ENCODE measurements around the gene SMDT1.
A peak's percentile ranks its signal among the peaks of the same experiment; 100 is the strongest.

Gene SMDT1, protein sequence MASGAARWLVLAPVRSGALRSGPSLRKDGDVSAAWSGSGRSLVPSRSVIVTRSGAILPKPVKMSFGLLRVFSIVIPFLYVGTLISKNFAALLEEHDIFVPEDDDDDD

DNA sequence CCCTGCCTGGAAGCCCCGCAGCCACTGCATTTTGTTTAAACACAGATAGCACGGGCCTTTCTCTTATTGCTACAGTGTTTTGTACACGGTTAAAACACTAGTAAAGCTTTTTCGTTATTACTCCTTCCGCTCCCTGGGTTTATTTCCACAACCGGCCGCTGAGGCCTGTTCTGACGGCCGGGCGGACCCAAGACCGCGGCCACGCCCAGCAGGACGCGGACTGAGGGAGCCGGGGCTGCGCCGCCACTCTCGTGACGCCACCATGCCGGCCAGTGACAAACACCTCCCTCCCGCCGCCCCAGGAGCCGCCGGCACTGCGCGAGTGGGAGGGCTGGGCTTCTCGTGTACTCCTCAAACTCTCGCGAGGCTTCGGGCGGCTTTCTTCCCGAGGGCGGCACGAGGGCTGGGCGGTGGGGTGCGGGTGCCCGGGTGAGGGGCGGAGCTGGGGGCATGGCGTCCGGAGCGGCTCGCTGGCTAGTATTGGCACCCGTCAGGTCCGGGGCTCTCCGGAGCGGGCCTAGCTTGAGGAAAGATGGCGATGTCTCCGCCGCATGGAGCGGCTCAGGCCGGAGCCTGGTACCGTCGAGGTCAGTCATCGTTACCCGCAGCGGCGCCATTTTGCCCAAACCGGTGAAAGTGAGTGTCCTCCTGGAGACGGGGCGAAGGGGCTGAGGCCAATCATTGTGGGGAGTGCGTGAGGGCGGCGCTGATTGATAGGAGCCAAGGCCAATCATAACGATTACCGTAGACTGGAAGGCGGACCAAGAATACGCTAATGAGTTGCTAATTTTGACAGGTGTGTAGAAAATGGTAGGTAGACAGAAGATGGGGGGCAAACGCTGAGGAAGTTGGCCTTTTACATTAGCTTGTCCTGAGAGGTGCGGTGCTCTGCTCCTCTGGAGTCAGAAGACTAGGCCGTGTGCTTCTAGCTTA lies at the start of gene SMDT1:
Gene SMDT1 (plus strand): TSS at position 382 of the 933 bp plus-strand sequence. CDS start 69 bp downstream, at position 451.
- peak; percentile 96 for DNase-seq (ENCODE audit: low read depth in 2 of 2)

DNA sequence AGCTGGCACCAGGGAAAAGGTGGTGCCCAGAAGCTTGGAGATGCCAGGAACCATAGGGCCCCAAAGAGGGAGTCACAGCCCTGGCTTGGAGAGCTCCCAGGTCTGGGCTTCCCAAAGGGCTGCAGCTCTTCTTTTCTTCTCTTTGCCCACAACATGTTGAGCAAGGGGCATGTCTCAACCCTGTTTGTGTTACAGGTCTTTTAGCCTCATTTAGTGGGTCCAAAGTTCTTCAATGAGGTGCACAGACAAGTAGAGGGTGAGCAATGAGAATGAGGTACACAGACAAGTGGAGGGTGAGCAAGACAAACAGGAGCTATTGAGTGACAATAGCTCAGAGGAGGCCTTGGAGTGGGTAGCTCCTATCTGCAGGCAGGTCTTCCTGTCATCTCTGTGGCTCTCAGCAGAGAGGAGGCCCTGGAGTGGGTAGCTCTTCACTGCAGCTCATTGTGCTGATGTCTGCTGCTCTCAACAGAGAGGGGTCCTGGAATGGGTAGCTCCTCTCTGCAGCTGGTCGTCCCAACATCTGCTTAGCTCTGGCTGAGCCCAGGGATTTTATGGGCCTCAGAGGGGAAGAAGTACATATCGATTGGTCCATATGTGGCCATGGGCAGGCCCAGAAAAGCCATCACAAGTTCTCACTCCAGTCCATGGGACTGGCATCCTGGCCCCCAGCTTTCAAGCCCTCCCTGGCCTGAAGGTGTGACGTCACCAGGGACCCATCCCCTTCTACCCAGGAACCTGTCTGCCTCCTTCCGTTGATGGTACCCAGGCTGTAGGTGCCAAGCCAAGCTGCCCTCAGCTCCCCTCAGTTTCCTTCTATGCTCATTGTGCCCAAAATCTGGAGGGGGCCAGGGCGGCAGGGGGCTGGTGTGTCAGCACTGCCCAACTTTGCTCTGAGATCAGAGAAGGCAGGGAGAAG lies 46.0 kb upstream of the SMDT1 start:
- no peak for DNase-seq (ENCODE audit: low read depth in 2 of 2)

DNA sequence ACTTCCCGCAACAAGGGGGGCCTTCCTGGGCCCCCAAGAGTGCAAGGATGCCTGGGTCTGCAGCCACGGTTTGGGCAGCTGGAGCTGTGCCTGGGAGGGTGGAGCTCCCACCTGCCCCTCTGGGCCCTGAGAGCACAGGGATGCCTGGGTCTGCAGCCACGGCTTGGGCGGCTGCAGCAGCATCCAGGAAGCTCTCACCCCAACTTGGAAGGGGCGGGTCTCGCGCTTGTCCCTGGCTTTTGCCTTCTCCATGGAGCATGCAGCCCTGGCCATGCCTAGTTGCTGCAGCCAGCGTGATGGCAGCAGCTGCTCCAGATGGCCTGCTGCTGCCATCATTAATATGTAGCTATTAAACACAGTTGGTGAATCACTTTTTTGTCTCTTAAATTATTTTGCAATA lies 44.2 kb upstream of the SMDT1 start:
- DNase-seq (ENCODE audit: low read depth in 2 of 2), result no peak

DNA sequence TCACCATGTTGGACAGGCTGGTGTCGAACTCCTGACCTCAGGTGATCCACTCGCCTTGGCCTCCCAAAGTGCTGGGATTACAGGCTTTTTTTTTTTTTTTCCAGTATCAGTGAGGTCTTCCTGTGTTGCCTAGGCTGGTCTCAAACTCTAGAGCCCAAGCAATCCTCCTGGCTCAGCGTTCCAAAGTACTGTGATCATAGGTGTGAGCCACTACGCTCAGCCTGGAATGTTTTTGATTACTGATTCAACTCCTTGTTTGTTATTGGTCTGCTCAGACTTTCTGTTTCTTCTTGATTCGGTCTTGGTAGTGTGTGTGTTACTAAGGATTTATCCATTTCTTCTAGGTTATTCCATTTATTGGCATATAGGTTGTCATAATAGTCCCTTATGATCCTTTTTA lies 40.2 kb upstream of the SMDT1 start:
- no peak for DNase-seq (ENCODE audit: low read depth in 2 of 2)

DNA sequence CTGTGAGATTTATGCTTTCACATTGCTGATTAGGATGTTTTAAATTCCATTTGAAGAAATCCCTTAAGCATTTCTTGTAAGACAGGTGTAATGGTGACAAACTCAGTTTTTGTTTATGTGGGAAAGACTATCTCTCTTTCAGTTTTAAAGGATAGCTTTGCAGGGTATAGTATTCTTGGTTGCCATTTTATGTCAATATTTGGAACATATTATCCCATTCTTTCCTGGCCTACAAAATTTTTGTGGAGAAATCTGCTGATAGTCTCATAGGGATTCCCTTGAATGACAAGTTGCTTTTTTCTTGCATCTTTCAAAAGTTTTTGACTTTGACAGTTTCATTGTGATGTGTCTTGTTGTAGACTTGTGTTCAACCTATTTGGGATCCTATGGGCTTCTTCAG lies 37.7 kb upstream of the SMDT1 start:
- DNase-seq (ENCODE audit: low read depth in 2 of 2), result no peak

DNA sequence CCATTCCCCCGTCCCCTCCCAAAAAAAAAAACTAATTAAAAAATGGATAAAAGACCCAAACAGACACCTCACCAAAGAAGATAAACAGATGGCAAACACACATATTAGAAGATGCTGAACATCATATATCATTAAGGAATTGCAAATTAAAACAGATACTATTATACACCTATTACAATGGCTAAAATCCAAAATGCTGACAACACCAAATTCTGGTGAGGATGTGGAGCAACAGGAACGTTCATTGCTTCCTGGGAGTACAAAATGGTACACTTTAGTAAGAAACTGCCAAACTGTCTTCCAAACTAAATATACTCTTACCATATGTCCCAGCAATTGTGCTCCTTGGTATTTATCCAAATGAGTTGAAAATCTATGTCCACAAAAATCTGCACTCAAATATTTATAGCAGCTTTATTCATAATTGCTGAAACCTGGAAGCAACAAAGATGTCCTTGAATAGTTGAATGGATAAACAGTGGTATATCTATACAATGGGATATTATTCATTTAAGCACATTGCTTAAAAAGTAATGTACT lies 28.8 kb upstream of the SMDT1 start:
- DNase-seq (ENCODE audit: low read depth in 2 of 2), result no peak

DNA sequence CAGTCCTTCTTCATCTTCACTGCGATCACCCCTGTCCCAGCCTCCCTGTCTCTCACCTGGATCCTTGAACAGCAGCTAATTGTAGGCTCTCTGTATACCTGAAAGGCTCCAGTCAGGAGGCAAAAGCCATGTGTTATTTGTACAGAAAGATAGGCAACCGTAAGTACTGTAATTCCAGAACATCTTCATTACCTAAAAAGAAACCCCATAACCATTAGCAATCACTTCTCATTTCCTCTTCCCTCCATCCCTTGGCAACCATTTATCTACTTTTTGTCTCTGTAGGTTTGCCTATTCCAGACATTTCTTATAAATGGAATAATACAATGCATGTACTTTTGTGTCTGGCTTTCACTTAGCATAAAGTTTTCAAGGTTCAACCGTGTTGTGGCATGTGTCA lies 26.7 kb upstream of the SMDT1 start:
- no peak for DNase-seq (ENCODE audit: low read depth in 2 of 2)

DNA sequence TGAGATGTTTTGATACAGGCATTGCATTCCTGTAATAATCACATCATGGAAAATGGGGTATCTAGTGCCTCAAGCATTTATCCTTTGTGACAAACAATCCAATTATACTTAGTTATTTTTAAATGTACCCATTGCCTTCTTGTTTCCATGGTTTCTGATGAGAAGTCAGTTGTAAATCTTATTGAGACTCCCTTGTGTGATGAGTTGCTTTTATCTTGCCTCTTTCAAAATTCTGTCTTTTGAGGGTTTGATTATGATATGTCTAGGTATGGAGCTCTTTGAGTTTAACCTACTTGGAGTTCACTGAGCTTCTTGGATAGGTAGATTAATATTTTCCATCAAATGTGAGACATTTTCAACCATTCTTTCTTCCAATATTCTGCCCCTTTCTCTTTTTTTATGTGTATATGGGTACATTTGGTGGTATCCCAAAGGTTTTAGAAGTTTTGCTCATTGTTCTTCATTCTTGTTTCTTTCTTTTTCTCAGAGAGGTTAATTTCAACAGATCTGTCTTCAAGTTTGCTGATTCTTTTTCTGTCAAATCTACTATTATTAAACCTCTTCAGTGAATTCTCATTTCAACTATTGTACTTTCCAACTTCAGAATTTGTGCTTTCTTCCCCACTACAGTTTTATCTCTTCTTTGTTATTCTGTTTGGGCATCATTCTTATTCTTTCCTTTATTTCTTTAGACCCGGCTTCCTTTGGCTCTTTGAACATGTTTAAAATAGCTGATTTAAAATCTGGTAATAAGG lies 22.6 kb upstream of the SMDT1 start:
- no peak for DNase-seq (ENCODE audit: low read depth in 2 of 2)

DNA sequence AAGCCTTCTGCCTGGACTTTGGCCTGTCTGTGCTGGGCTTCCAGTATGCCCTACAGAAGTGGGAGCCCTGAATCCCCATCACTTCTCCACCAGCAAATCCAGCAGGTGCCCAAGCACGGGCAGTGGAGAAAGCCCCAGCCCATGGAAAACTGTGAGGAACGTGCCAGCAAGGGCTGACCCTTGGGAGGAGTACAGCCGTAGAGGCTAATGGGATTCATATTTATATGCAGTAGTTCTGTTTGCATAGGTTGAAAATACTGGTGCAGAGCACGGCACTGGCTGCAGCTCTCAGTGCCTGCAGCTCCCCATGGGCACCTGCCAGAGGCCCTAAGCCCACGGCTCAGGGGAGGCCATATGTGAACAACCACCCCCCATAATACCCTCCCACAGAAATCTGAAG lies 19.0 kb upstream of the SMDT1 start:
- DNase-seq (ENCODE audit: low read depth in 2 of 2), result no peak

DNA sequence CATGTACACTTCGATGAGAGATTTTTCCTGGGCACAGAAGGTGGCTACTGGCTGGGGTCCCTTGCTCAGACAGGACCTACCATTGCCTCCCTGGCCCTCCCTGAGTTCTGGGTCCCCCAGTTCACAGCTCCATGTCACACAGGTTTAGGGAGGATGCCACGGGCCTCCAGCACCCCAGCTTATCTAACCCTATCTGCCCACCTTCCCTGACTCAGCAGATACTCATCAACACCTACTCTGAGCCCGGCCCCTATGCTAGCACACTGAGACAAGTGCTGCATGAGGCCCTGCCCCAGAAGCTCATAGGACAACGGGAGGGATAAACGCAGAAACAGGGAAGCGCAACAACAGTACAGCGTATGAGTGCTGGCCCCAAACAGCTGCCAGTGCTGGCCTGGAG lies 18.5 kb upstream of the SMDT1 start:
- DNase-seq (ENCODE audit: low read depth in 2 of 2), result no peak

DNA sequence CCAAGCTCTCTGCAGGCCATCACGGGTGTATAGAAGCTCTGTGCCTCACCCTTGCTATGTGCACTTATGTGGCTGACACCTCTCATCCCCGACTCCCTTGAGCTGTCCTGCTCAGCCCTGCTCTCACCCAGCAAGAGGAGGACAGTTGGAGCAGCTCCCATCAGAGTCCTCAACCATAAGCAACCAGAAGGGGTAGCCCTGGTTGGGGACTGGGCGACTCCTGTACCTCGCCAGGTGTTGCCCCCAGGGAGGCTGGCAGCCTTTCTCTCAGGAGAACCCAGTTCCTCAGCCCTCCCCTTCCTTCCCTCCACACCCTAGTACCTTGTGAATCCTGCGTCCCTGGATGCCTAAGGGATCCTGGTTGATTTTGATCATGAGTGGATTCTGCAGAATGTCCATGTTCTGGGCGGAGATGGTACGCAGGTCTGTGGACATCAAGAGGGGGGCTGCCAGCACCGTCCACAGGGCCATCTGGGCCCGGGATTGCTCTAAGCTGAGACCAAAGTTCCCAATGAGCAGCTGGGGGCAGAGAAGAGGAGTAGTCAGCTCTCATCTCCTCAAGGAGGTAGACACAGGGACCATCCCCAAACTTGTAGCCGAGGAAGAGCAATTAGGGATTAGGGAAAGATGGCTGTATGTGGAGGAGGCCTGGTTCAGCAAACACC lies 16.9 kb upstream of the SMDT1 start:
- no peak for DNase-seq (ENCODE audit: low read depth in 2 of 2)

DNA sequence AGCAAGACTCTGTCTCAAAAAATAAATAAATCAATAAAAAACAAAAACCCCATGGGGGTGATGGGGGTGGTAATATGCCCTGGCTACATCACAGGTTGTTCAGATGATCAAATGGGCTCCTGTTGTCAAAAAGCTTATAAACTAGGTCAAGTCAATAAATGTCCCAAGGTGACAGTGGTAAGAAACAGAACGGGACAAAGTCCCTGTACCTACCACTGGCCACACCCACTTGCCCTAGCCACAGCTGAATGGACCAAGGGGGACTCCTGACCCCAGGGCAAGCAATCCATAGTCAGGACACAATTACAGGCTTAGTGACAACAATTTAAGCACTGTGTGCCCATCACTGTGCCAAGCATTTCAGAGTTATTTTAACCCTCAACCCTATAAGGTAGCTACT lies 14.9 kb upstream of the SMDT1 start:
- DNase-seq (ENCODE audit: low read depth in 2 of 2), result no peak

DNA sequence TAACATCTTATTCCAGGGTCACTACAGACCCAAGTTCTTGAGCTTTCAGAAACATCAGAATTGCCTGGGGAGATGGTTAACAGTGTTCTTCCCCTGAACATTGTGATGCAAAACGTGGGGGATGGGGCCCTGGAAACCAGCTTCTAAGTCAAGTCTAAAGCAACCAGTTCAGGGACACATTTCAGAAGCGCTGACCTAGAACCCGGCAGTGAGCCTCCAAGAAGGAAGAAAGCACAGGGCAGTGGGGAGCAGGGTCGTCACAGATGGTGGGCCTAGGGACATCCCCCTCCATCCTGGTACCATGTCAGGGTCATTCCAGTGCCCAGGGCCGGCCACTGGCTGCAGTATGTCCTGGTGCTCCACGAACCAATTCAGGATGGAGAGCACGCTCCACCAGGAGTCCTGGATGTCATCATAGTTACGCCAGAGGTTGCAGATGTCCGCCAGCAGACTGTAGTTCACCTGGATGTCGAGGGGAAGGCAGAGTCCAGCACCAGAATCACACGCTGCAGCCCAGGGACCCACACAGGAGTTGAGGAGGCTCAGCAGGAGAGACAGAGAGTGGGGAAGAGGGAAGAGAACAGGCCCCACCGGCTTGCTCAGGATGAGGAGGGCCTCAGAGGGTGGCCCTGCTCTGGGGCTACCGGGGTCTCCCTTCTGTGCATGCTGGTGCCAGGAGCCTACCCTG lies 13.9 kb upstream of the SMDT1 start:
- DNase-seq (ENCODE audit: low read depth in 2 of 2), result no peak

DNA sequence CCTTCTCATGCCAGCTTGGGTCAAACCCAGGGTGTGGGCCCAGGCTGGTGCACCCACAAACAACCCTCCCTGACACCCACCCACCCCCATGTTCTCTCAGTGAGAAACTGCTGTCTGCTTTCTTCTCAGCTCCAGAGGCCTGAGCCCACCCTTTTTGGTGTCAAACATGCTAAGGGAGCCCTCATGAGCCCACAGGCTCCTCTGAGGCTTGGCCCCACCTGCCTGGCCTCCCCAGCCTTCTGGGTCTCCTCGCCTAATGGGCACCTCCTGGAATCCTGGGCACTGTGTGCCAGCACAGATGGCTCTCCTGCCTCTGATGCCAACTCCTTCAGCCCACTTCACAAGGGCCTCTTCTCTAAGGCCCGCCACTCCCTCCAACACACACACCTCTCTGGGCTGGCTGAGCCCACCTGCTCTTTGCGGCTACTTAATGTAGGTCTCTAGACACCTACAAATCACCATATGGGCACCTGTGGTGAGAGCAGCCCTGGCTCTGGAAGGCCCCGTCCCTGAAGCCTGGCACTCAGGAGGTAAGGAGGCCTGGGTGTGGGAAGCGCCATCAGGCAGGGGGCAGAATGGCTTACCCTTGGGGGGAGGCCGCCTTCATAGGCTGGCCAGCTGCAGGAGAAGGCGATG lies 13.3 kb upstream of the SMDT1 start:
- no peak for DNase-seq (ENCODE audit: low read depth in 2 of 2)

DNA sequence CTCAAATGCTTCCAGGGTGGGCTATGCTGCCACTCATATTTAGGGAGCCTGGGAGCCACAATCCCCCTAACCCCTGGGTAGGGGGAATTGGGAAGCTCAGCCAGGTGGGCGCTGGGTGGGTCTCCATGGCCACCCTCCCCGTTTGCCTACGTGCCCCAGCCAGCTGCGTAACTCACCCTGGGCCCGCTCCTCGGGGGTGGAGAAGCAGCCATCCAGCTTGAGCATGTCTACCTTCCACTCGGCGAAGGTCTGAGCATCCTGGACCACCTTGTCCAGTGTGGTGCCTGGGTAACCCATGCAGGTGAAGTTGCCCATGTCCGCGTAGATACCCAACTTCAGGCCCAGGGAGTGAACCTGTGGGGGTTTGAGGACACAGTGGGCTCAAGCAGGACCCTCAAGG lies 12.6 kb upstream of the SMDT1 start:
- DNase-seq (ENCODE audit: low read depth in 2 of 2), result no peak

DNA sequence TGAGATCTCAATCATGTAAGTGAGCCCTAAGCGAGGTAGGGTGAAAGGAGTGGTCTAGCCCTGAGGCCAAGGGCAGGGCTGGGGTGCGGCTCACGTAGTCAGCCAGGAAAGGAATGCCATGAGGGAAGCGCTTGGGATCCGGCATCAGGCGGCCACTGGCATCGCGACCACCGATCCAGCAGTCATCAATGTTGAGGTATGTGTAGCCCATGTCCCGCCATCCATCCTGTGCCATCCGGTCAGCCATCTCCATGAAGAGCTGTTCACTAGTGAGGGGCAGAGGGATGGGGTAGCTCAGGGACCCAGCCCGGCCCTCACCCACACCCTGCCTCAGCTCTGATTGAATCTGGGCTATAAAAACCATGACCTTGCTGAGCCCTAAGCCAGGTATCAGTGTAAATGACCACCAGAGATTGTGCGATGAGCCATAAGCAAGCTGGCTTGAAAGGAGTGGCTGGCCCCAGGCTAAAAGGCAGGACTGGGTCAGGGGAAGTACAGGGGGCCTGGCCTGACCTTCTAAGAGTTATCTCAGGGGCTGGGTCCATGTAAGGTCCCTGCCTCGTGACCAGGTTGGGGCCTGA lies 11.7 kb upstream of the SMDT1 start:
- DNase-seq (ENCODE audit: low read depth in 2 of 2), result no peak

DNA sequence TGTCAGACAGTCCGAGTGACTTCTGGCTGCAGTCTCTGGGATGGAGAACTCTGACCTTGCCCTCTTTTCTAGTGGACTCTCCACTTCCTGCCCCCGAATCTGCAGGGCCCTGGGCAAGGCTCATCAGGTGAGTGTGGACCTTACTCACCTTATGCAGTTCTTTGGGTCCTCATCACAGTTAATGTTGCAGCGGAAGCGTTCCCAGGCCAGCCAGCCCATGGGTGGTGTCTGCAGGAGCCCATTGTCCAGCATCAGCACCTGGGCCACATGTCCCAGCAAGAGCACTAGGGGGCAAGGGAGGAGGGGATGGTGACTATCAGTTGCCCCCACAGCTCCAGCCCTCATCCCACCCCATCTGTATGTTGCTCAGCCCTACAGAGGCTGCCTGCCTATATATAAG lies 11.2 kb upstream of the SMDT1 start:
- no peak for DNase-seq (ENCODE audit: low read depth in 2 of 2)

DNA sequence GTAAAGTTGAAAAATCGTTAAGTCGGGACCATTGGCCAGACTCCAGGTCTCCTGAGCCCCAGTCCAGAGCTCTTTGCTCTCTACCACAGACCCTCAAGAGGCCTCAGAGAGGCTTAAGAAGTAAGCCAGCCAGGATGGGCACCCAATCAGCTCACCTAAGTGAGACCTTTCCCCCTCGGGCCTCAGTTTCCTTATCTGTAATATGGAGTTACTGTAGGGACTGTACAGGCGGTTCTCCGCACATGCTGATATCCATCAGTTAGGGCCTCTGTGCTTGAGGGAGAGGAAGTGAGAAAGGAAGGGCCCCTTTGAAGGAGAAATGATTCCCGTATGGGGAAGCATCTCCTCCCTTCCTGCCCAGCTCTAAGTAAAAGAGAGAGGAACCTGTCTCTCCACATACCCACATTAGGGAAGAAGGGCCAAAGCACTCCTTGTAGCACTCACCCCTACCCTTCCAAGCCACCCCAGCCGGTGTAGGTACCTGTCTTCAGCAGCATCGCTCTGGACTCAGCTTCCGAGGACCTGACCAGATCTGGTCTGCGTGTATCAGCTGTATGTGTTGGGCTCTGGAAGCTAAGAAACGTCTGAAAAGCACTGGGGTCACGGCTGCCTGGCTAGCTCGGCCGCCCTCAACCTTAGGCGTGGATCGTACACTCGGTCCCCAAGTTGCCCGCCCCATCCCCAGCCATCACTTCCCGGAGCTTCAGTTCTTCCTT lies 9.5 kb upstream of the SMDT1 start:
- DNase-seq (ENCODE audit: low read depth in 2 of 2), result no peak
